HCT116 (cell line): ENCODE results near the gene EEF2. TPM values are rescaled to one million over a fixed set of nuclear protein-coding genes. Genes with fewer than 3 reads are reported as not detected.

Experiments used
- ATAC-seq: fragments of 200-7000 bp; cut with Tn5 transposase; 2 replicates; pipeline ENCODE4 v1.9.1; 2020; ENCODE audit warnings: mild to moderate bottlenecking, moderate library complexity
- BruUV-seq: library from RNA; stranded (reverse); fragments of 400-500 nt; replicated peaks from 2 replicates; lab custom pipeline; 2021; lab: Mats Ljungman, UMichigan
- CTCF ChIA-PET: fragments of 300-600 bp; sonication (Branson Sonifier 250); formaldehyde crosslinking; loops from one replicate; lab custom pipeline; 2021; ENCODE audit warnings: antibody characterized with exemption; lab: Charles Lee
- POLR2A ChIA-PET: fragments of 300-600, 350-600 bp; sonication (Branson Sonifier 250); formaldehyde crosslinking; loops from one replicate; lab custom pipeline; 2021; ENCODE audit warnings: antibody characterized with exemption; lab: Charles Lee
- RAD21 ChIA-PET, 2 experiments: fragments of 300-600 bp; sonication (Branson Sonifier 250); formaldehyde crosslinking; loops; one replicate each; lab custom pipeline; 2023; ENCODE audit warnings: low total read pairs in 2 of 2; ENCODE audit not compliant: uncharacterized antibody in 2 of 2, unreplicated experiment in 2 of 2, low non-redundant PET in 1 of 2; lab: Charles Lee
- DNase-seq: peaks from one replicate; pipeline ENCODE4 v3.0.0-alpha.2; 2010; ENCODE audit warnings: low read depth, low spot score
- H2AFZ ChIP-seq: fragments of 200-600 bp; shearing (Covaris generic), sonication (generic); 2 replicates; pipeline ENCODE4 v1.6.1; 2017; ENCODE audit warnings: low read depth, mixed run types, mixed read lengths, antibody characterized with exemption, low read length; ENCODE audit not compliant: poor library complexity, severe bottlenecking
- H3K27ac ChIP-seq: 2 replicates; pipeline ENCODE4 v1.5.1; 2012; ENCODE audit warnings: low read depth, low read length
- H3K27me3 ChIP-seq: fragments of 200-600 bp; sonication (generic); 2 replicates; pipeline ENCODE4 v1.6.1; 2016; ENCODE audit warnings: mixed run types, low read length, mixed read lengths; ENCODE audit not compliant: insufficient read depth
- H3K36me3 ChIP-seq, 2 experiments: fragments of 200-500 bp in 1 of 2; fragments of 200-600 bp in 1 of 2; sonication (Bioruptor generic) in 1 of 2; sonication (generic) in 1 of 2; 2 replicates each; pipeline versions ENCODE4 v1.5.1 to v1.6.1; 2014 to 2016; ENCODE audit warnings: low read length in 2 of 2, inconsistent platforms in 1 of 2, mixed read lengths in 1 of 2, mixed run types in 1 of 2; ENCODE audit not compliant: insufficient read depth in 2 of 2, control insufficient read depth in 1 of 2
- H3K4me1 ChIP-seq, 2 experiments: fragments of 200-600 bp in 1 of 2; sonication (generic) in 1 of 2; 2 replicates each; pipeline versions ENCODE4 v1.5.1 to v1.6.1; 2012 to 2017; ENCODE audit warnings: low read length in 2 of 2, inconsistent platforms in 1 of 2, mild to moderate bottlenecking in 1 of 2, mixed read lengths in 1 of 2, mixed run types in 1 of 2, moderate library complexity in 1 of 2; ENCODE audit not compliant: insufficient read depth in 2 of 2, control insufficient read depth in 1 of 2
- H3K4me2 ChIP-seq: fragments of 200-600 bp; sonication (generic); 2 replicates; pipeline ENCODE4 v1.6.1; 2017; ENCODE audit warnings: mixed run types, low read length, mixed read lengths
- H3K4me3 ChIP-seq, 2 experiments: fragments of 200-600 bp in 1 of 2; sonication (generic) in 1 of 2; replicated peaks in 1 of 2; 2 replicates each; pipeline ENCODE4 v1.5.1; 2011 to 2016; ENCODE audit warnings: low read length in 2 of 2, control low read depth in 1 of 2, low read depth in 1 of 2, mild to moderate bottlenecking in 1 of 2, mixed read lengths in 1 of 2, mixed run types in 1 of 2
- H3K79me2 ChIP-seq: fragments of 200-600 bp; sonication (generic); 2 replicates; pipeline ENCODE4 v1.6.1; 2017; ENCODE audit warnings: mild to moderate bottlenecking, mixed run types, low read length, moderate library complexity, mixed read lengths; ENCODE audit not compliant: insufficient read depth
- H3K9ac ChIP-seq: fragments of 200-600 bp; sonication (generic); 2 replicates; pipeline ENCODE4 v1.6.1; 2016; ENCODE audit warnings: low read length, mixed read lengths
- H3K9me2 ChIP-seq: fragments of 200-600 bp; sonication (generic), shearing (Covaris generic); 2 replicates; pipeline ENCODE4 v1.6.1; 2017; ENCODE audit warnings: mixed run types, mild to moderate bottlenecking, moderate library complexity; ENCODE audit not compliant: insufficient read depth
- H3K9me3 ChIP-seq, 2 experiments: fragments of 200-500 bp in 1 of 2; fragments of 200-600 bp in 1 of 2; sonication (Bioruptor generic) in 1 of 2; sonication (generic) in 1 of 2; 2 replicates each; pipeline ENCODE4 v1.6.1; 2014 to 2017; ENCODE audit warnings: low read length in 2 of 2, mixed read lengths in 2 of 2, inconsistent platforms in 1 of 2, low read depth in 1 of 2, mild to moderate bottlenecking in 1 of 2, mixed run types in 1 of 2, moderate library complexity in 1 of 2; ENCODE audit not compliant: control insufficient read depth in 1 of 2, insufficient read depth in 1 of 2
- H4K20me1 ChIP-seq: fragments of 200-600 bp; sonication (generic), shearing (Covaris generic); 2 replicates; pipeline ENCODE4 v1.6.1; 2017; ENCODE audit warnings: mixed run types, mild to moderate bottlenecking, moderate library complexity; ENCODE audit not compliant: insufficient read depth
- ATF3 ChIP-seq: IDR thresholded peaks from 2 replicates; pipeline ENCODE4 v1.6.1; 2012
- CBX3 ChIP-seq: IDR thresholded peaks from 2 replicates; pipeline ENCODE4 v1.6.1; 2012; ENCODE audit warnings: low read depth
- ELF1 ChIP-seq: IDR thresholded peaks from 2 replicates; pipeline ENCODE4 v1.6.1; 2012; ENCODE audit warnings: low read depth, borderline replicate concordance
- EZH2 ChIP-seq: fragments of 200-600 bp; sonication (generic); IDR thresholded peaks from 2 replicates; pipeline ENCODE4 v1.6.1; 2017; ENCODE audit warnings: antibody characterized with exemption, mixed run types
- JUND ChIP-seq: IDR thresholded peaks from 2 replicates; pipeline ENCODE4 v1.6.1; 2012
- POLR2A ChIP-seq: IDR thresholded peaks from 2 replicates; pipeline ENCODE4 v1.7.0; 2011; ENCODE audit warnings: borderline replicate concordance; ENCODE audit not compliant: insufficient read depth, insufficient read length; ENCODE audit errors: extremely low read depth
- SP1 ChIP-seq: IDR thresholded peaks from 2 replicates; pipeline ENCODE4 v1.6.1; 2012; ENCODE audit warnings: low read depth
- TCF7L2 ChIP-seq: IDR thresholded peaks from 2 replicates; pipeline ENCODE4 v1.7.0; 2011; ENCODE audit warnings: borderline replicate concordance, inconsistent platforms; ENCODE audit not compliant: insufficient read depth, insufficient read length; ENCODE audit errors: extremely low read depth
- YY1 ChIP-seq: IDR thresholded peaks from 2 replicates; pipeline ENCODE4 v1.6.1; 2011; ENCODE audit warnings: low read length, low read depth, moderate library complexity, mild to moderate bottlenecking; ENCODE audit not compliant: insufficient replicate concordance; ENCODE audit errors: extremely low read depth
- ZFX ChIP-seq: fragments of 450-650 bp; IDR thresholded peaks from 2 replicates; pipeline ENCODE4 v1.6.1; 2017
- intact Hi-C: fragments of 100-400 bp; cut with micrococcal nuclease; formaldehyde crosslinking; loops from 2 replicates; pipeline ENCODE4 v1.10.0; 2022
- total RNA-seq: library from RNA; stranded (reverse); gene quantifications from one replicate; pipeline ENCODE4 v1.2.1, GENCODE V29; 2021; ENCODE audit not compliant: unreplicated experiment

EEF2 gene
- total RNA-seq, 1 experiment from 2014 or later: 3,796 TPM

DNA sequence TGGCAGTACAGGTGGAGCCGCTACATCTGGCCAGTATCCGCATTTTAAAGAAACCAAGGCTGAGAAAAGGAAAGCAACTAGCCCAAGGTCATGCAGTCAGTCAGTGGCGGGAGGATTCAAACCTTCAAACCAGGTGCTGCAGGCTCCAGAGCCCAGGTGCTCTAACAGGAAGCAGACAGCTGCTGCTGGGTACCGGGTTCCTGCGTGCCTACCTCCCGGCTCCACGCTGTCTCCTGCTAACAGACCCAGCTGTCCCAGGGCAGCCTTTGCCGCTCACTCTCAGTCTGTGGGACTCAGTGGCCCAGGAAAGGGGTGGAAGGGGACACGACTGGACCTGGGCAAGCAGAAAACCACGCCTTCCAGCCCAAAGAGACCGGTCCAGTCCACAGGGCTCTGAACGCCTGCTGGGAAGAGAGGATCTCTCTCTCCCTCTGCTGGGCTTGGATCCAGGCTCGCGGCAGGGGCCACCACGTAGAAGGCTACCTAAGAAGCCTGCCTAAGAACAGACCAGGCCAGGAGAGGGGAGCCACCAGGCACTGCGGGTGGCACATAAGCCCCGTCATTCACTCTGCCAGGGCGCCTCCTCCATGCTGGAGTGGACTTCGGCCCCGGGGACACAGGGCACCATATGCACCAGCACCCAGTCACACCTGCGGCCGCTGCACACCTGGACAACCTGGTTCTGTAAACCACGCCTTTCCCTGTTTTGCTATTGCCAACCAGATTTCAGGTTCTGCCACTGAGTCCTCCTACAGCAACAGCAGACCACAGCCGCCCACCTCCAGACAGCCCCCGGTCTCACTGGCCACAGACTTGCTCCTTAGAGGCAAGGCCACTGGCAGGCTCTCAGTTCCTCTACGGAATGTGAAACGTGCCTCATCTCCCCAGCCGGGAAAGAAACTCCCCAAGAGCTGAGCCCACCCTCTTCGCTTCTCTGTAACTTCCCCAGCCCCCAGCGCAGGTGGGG lies 18.9 kb downstream of the EEF2 start:
- Histone ChIP-seq H2AFZ (no peak overlapping the region), H3K4me3 (no peak overlapping the region), H3K9ac (no peak overlapping the region), H3K4me1 (peaks cover 15 to 28% of the 10 kb centered on the region in 2 experiments), H3K79me2 (peaks cover 54% of the 10 kb centered on the region), H3K27ac (no peak overlapping the region), H3K9me3 (no peaks in the 10 kb centered on the region), H3K4me2 (no peak overlapping the region), H3K9me2 (no peaks in the 10 kb centered on the region), H4K20me1 (no peaks in the 10 kb centered on the region), H3K27me3 (no peaks in the 10 kb centered on the region), H3K36me3 (peaks cover 12 to 38% of the 10 kb centered on the region in 2 experiments; a peak in 3 of 4 replicates)
- TF ChIP-seq ATF3 (no peak), ZFX (no peak), CBX3 (no peak), POLR2A (no peak), JUND (no peak), YY1 (no peak), EZH2 (no peak), TCF7L2 (no peak), SP1 (no peak), ELF1 (no peak)
- BruUV-seq: no TSS peak
- RAD21 ChIA-PET: no interaction called here
- intact Hi-C loops: no loop called here
- no peak for ATAC-seq
- DNase-seq: no peak
- CTCF ChIA-PET: no interaction called here
- POLR2A ChIA-PET: no interaction called here
